ENCODE results near the gene IGSF6. TPM values are rescaled to one million over a fixed set of nuclear protein-coding genes. Genes with fewer than 3 reads are reported as not detected.
A peak's percentile ranks its signal among the peaks of the same experiment; 100 is the strongest.

Gene IGSF6
- total and polyA plus RNA-seq, 2 of the 13 experiments (the other 11 are each of a cell fraction or from before 2014, with no cell fraction given) = not detected

- TF ChIP-seq ZNF761 (CRISPR knock-in tag; conservative IDR thresholded peaks at IDR 0.05) (no peak), PAXIP1 (CRISPR knock-in tag; conservative IDR thresholded peaks at IDR 0.05) (0 out of 2 replicates have a peak, but pooled peaks have one; percentile 28), ZKSCAN1 (IDR thresholded peaks at IDR 0.05; ENCODE audit: low read length) (no peak), CEBPG (CRISPR knock-in tag; IDR thresholded peaks at IDR 0.05) (no peak), ZNF232 (CRISPR knock-in tag; IDR thresholded peaks at IDR 0.05; ENCODE audit: borderline replicate concordance) (no peak), ZNF414 (CRISPR knock-in tag; IDR thresholded peaks at IDR 0.05) (no peak), NFYB (CRISPR knock-in tag; IDR thresholded peaks at IDR 0.05) (no peak), RARA (CRISPR knock-in tag; IDR thresholded peaks at IDR 0.05) (peak; percentile 80), ATF6 (CRISPR knock-in tag; conservative IDR thresholded peaks at IDR 0.05) (no peak), ZNF530 (CRISPR knock-in tag; IDR thresholded peaks at IDR 0.05; ENCODE audit: low read depth) (no peak), FOXA1 (IDR thresholded peaks at IDR 0.05) (no peak), FOXA1 (CRISPR knock-in tag; IDR thresholded peaks at IDR 0.05) (no peak)
- TF ChIP-seq, protein P1, sequence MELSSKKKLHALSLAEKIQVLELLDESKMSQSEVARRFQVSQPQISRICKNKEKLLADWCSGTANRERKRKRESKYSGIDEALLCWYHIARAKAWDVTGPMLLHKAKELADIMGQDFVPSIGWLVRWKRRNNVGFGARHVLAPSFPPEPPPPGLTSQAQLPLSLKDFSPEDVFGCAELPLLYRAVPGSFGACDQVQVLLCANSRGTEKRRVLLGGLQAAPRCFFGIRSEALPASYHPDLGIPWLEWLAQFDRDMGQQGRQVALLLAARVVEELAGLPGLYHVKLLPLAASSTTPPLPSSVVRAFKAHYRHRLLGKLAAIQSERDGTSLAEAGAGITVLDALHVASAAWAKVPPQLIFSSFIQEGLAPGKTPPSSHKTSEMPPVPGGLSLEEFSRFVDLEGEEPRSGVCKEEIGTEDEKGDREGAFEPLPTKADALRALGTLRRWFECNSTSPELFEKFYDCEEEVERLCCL (CRISPR knock-in tag; IDR thresholded peaks at IDR 0.05; ENCODE audit: borderline replicate concordance) = no peak
- TF ChIP-seq, protein P2, sequence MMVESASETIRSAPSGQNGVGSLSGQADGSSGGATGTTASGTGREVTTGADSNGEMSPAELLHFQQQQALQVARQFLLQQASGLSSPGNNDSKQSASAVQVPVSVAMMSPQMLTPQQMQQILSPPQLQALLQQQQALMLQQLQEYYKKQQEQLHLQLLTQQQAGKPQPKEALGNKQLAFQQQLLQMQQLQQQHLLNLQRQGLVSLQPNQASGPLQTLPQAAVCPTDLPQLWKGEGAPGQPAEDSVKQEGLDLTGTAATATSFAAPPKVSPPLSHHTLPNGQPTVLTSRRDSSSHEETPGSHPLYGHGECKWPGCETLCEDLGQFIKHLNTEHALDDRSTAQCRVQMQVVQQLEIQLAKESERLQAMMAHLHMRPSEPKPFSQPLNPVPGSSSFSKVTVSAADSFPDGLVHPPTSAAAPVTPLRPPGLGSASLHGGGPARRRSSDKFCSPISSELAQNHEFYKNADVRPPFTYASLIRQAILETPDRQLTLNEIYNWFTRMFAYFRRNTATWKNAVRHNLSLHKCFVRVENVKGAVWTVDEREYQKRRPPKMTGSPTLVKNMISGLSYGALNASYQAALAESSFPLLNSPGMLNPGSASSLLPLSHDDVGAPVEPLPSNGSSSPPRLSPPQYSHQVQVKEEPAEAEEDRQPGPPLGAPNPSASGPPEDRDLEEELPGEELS (CRISPR knock-in tag; IDR thresholded peaks at IDR 0.05) = peak; percentile 30; the same call in 1 of the 2 replicates
- TF ChIP-seq, protein P3, sequence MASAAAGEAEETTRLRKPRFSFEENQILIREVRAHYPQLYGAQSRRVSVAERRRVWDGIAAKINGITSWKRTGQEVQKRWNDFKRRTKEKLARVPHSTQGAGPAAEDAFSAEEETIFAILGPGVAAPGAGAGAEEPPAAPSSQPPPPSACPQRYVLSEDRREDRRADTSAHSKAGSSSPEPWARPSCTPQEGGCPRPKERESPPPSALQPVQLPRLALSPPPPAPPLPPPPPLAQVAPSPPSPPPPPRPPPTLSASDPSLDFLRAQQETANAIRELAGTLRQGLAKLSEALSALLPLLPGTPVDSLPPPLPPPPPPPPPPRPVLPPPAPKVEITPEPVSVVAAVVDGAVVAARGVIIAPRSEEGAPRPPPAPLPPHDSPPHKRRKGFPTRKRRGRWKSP (CRISPR knock-in tag; IDR thresholded peaks at IDR 0.05) = no peak
- TF ChIP-seq, protein P4, sequence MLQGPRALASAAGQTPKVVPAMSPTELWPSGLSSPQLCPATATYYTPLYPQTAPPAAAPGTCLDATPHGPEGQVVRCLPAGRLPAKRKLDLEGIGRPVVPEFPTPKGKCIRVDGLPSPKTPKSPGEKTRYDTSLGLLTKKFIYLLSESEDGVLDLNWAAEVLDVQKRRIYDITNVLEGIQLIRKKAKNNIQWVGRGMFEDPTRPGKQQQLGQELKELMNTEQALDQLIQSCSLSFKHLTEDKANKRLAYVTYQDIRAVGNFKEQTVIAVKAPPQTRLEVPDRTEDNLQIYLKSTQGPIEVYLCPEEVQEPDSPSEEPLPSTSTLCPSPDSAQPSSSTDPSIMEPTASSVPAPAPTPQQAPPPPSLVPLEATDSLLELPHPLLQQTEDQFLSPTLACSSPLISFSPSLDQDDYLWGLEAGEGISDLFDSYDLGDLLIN (CRISPR knock-in tag; IDR thresholded peaks at IDR 0.05; ENCODE audit: borderline replicate concordance) = no peak
These were observed 4.7 kb downstream of the IGSF6 start (continued) for GRCh38 chr16:21647562-21648164.
